HCT116 (cell line): ENCODE data around the gene C20orf96.

ENCODE experiments used
- EGR1 ChIP-seq: IDR thresholded peaks from 2 replicates; pipeline ENCODE4 v1.6.1; 2012; ENCODE audit warnings: low read depth
- FOSL1 ChIP-seq: IDR thresholded peaks from 2 replicates; pipeline ENCODE4 v1.6.1; 2012; ENCODE audit warnings: low read depth
- JUND ChIP-seq: IDR thresholded peaks from 2 replicates; pipeline ENCODE4 v1.6.1; 2012
- POLR2A ChIP-seq: IDR thresholded peaks from 2 replicates; pipeline ENCODE4 v1.7.0; 2011; ENCODE audit warnings: borderline replicate concordance; ENCODE audit not compliant: insufficient read depth, insufficient read length; ENCODE audit errors: extremely low read depth
- SP1 ChIP-seq: IDR thresholded peaks from 2 replicates; pipeline ENCODE4 v1.6.1; 2012; ENCODE audit warnings: low read depth
- SRF ChIP-seq: IDR thresholded peaks from 2 replicates; pipeline ENCODE4 v1.6.1; 2012; ENCODE audit warnings: low read depth
- YY1 ChIP-seq: IDR thresholded peaks from 2 replicates; pipeline ENCODE4 v1.6.1; 2011; ENCODE audit warnings: low read length, low read depth, moderate library complexity, mild to moderate bottlenecking; ENCODE audit not compliant: insufficient replicate concordance; ENCODE audit errors: extremely low read depth
- TF ChIP-seq, protein P1 (sequence below): IDR thresholded peaks from 2 replicates; pipeline ENCODE4 v1.6.1; 2012
- TF ChIP-seq, protein P2 (sequence below), 3 experiments: fragments of 200-600 bp in 1 of 3; sonication (generic) in 1 of 3; IDR thresholded peaks in 2 of 3; conservative IDR thresholded peaks in 1 of 3; 2 replicates each; pipeline ENCODE4 v1.5.1; 2012 to 2017; ENCODE audit warnings: low read depth in 2 of 3, low read length in 2 of 3, antibody characterized with exemption in 1 of 3, borderline replicate concordance in 1 of 3, control low read depth in 1 of 3, mild to moderate bottlenecking in 1 of 3, mixed read lengths in 1 of 3, mixed run types in 1 of 3, moderate library complexity in 1 of 3; ENCODE audit not compliant: insufficient read depth in 1 of 3
- TF ChIP-seq, protein P3 (sequence below): IDR thresholded peaks from 2 replicates; pipeline ENCODE4 v1.6.1; 2012

DNA sequence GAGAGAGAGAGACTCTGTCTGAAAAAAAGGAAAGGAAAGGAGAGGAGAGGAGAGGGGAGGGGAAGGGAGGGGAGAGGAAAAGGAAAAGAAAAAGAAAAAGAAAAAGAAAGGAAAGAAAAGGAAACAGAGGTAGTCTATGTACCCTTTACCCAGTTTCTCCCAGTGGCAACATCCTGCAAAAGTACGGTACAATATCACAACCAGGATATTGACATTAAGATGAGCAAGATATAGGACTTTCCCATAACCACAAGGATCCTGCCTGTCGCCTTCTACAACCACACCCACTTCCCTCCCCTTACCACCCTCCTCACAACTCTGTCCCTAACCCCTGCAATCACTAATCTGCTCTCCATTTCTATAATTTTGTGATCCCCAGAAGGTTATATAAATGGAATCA lies 4.0 kb downstream of the C20orf96 start:
- TF ChIP-seq, protein P1, sequence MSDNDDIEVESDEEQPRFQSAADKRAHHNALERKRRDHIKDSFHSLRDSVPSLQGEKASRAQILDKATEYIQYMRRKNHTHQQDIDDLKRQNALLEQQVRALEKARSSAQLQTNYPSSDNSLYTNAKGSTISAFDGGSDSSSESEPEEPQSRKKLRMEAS: no peak
- TF ChIP-seq, protein P2, sequence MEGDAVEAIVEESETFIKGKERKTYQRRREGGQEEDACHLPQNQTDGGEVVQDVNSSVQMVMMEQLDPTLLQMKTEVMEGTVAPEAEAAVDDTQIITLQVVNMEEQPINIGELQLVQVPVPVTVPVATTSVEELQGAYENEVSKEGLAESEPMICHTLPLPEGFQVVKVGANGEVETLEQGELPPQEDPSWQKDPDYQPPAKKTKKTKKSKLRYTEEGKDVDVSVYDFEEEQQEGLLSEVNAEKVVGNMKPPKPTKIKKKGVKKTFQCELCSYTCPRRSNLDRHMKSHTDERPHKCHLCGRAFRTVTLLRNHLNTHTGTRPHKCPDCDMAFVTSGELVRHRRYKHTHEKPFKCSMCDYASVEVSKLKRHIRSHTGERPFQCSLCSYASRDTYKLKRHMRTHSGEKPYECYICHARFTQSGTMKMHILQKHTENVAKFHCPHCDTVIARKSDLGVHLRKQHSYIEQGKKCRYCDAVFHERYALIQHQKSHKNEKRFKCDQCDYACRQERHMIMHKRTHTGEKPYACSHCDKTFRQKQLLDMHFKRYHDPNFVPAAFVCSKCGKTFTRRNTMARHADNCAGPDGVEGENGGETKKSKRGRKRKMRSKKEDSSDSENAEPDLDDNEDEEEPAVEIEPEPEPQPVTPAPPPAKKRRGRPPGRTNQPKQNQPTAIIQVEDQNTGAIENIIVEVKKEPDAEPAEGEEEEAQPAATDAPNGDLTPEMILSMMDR (IDR thresholded peaks at IDR 0.05 in 2 of 3, conservative IDR thresholded peaks at IDR 0.05 in 1 of 3; ENCODE audit: borderline replicate concordance in 1 of 3, insufficient read depth in 1 of 3, low read depth in 2 of 3, low read length in 2 of 3): no peak
- no peak for TF ChIP-seq SP1
- TF ChIP-seq SRF: no peak
- no peak for TF ChIP-seq YY1
- no peak for TF ChIP-seq POLR2A
- no peak for TF ChIP-seq EGR1
- TF ChIP-seq FOSL1: no peak
- no peak for TF ChIP-seq JUND
- TF ChIP-seq, protein P3, sequence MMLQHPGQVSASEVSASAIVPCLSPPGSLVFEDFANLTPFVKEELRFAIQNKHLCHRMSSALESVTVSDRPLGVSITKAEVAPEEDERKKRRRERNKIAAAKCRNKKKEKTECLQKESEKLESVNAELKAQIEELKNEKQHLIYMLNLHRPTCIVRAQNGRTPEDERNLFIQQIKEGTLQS: no peak
